ENCODE measurements around the gene TBC1D10B. TPM values are rescaled to one million over a fixed set of nuclear protein-coding genes. Genes with fewer than 3 reads are reported as not detected.
A peak's percentile ranks its signal among the peaks of the same experiment; 100 is the strongest.

The TBC1D10B gene
- total and polyA plus RNA-seq, 9 of the 15 experiments (the other 6 are each of a cell fraction or from before 2014, with no cell fraction given) = 2.2 to 55.4 (median 17.5) TPM

DNA sequence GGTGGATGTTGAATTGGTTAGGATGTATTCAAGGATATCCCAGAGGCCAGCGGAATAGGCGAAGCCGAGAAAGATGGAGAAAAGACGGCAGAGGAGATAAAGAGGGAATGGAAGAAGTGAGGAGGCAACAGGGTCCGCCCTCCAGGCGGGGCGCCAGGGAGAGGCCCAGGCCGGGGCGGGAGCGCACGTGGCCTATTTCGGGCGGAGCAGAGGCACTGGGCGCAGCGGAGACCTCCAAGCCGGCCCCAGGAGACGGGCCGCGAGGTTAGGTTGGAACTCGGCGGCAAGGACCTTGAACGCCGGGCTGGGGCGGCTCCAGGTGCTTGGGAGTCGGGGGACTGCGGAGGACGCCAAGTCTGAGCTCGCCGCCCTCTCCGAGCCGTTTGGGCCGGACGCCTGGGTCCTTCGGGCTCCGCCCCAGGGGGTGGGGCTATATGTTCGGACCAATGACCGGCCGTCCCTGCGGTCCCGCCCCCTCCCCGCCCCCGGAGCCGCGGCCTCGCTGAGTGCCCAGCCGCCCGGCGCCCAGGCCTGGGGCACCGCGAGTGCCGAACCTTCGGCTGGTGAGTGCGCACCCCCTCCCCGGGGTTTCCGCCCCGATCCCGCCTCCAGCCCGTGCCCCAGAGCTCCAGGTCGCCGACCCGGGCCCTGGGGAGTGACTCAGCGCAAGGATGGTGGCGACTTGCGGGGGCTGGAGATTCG is 37.0 kb upstream of the TBC1D10B start, which contains the start of gene ZNF771 (continued):
- TF ChIP-seq ETS1 (conservative IDR thresholded peaks at IDR 0.05; ENCODE audit: control insufficient read depth, low read depth, low read length) (peak; percentile 73), ZBTB17 (CRISPR knock-in tag; IDR thresholded peaks at IDR 0.05) (no peak), POLR2B (IDR thresholded peaks at IDR 0.05; ENCODE audit: low read depth, partially characterized antibody) (no peak), SETDB1 (IDR thresholded peaks at IDR 0.05; ENCODE audit: low read length) (no peak), MBD2 (IDR thresholded peaks at IDR 0.05; ENCODE audit: borderline replicate concordance, low read depth) (peak; percentile 46; the same call in 1 of the 2 replicates), RNF2 (IDR thresholded peaks at IDR 0.05) (no peak), SIX5 (IDR thresholded peaks at IDR 0.05; ENCODE audit: borderline replicate concordance in 1 of 2, insufficient read depth in 1 of 2, low read depth in 1 of 2, low read length in 2 of 2) (no peak), ZNF232 (CRISPR knock-in tag; IDR thresholded peaks at IDR 0.05) (no peak), NFXL1 (CRISPR knock-in tag; IDR thresholded peaks at IDR 0.05) (no peak), MCM2 (IDR thresholded peaks at IDR 0.05; ENCODE audit: low read depth) (no peak), CGGBP1 (CRISPR knock-in tag; IDR thresholded peaks at IDR 0.05) (no peak), ZNF77 (CRISPR knock-in tag; IDR thresholded peaks at IDR 0.05) (no peak), LEF1 (IDR thresholded peaks at IDR 0.05) (peak; percentile 10; the same call in 1 of the 2 replicates), YY1 (IDR thresholded peaks at IDR 0.05; ENCODE audit: borderline replicate concordance in 1 of 3, control insufficient read depth in 1 of 3, extremely low read depth in 1 of 3, insufficient read depth in 3 of 3, insufficient read length in 1 of 3, insufficient replicate concordance in 2 of 3, low read depth in 1 of 3, low read length in 2 of 3) (peak in 1 of 3 experiments; percentile 54), TFAM (CRISPR knock-in tag; conservative IDR thresholded peaks at IDR 0.05) (no peak), ZC3H11A (IDR thresholded peaks at IDR 0.05; ENCODE audit: low read depth, low read length) (no peak), HOXB6 (CRISPR knock-in tag; IDR thresholded peaks at IDR 0.05; ENCODE audit: borderline replicate concordance) (no peak), ZNF696 (CRISPR knock-in tag; conservative IDR thresholded peaks at IDR 0.05) (no peak), ZNF668 (CRISPR knock-in tag; IDR thresholded peaks at IDR 0.05) (no peak), TAF15 (IDR thresholded peaks at IDR 0.05; ENCODE audit: low read depth, low read length) (no peak), HES1 (IDR thresholded peaks at IDR 0.05; ENCODE audit: low read depth) (no peak), DLX4 (CRISPR knock-in tag; IDR thresholded peaks at IDR 0.05) (no peak), NR4A1 (CRISPR knock-in tag; IDR thresholded peaks at IDR 0.05) (no peak), NR4A1 (tag; IDR thresholded peaks at IDR 0.05) (no peak), MTA3 (IDR thresholded peaks at IDR 0.05; ENCODE audit: borderline replicate concordance) (0 out of 2 replicates have a peak, but pooled peaks have one; percentile 65), NFE2L1 (tag; IDR thresholded peaks at IDR 0.05; ENCODE audit: borderline replicate concordance, low read depth) (no peak), BRD9 (IDR thresholded peaks at IDR 0.05; ENCODE audit: low read depth, partially characterized antibody) (no peak), EGR1 (conservative IDR thresholded peaks at IDR 0.05) (peak; percentile 88)

Measured in K562 (cell line).